Measurements from ENCODE around the gene DENND1A.

The DENND1A gene

DNA sequence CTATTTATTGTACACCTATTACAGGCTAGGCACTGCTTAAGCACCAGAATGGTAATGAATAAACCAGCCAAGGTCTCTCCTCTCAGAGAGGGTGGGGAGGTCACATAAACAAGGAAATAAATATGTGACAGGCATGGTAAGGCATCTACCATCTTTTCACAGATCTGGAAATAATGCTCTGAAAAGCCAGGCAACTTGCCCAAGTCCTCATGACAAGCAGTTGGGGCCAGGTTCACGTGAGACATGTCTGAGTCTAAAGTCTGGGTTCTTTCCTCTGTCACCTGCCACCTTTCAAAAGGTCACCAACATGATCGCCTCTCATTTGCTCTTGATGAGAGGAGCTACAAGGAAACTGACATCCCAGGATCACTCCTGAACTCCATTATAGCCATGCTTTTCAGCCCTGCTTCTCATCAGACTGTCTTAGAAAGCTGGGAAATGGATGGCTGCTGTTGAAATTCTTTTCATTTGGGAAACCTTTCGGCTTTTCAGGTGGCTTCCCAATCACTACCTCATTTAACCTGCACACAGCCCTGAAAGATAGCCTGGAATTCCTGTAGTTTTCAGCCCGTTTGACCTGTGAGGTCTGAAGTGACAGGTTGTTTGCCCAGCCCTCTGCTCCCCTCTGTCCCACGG lies 450.8 kb downstream of the DENND1A start:
- DNase-seq = no peak

DNA sequence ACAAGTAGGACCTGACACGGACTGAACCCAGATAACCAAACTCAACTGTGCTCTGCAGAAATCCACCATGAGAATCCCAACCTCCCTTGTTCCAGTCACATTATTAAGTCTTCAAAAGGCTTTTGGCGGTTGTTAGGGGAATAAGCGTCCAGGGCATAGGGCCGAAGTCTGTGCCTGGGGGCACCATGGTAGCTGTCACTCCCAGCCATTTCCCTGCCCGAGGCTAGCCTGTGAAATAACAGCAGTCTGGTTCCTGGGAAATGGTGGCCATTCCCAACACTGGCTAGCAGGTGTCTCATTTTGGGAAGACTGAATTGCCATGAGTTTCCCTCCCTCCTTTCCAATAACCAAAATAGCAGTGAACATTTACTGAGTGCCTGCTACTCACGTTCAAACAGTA lies 451.8 kb downstream of the DENND1A start:
- no peak for DNase-seq

DNA sequence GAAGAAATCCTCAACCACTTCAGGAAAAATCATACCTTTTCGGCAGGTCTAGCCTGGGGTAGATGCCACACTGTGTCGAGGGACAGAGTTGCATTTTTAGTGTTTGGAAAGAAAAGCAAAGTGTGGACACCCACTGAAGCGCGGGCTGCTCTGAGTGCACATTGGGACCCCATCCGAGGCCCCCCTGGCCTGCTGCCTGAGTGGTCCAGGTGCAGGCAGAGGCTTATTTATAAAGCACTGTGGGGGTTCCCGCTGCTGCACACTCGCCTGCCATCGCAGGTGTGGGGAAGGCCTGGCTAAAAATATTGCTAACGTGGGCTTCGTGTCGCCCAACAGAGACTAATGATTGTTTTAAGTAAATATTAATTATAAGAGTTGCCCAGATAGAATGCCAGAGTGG lies 454.5 kb downstream of the DENND1A start:
- DNase-seq = no peak

DNA sequence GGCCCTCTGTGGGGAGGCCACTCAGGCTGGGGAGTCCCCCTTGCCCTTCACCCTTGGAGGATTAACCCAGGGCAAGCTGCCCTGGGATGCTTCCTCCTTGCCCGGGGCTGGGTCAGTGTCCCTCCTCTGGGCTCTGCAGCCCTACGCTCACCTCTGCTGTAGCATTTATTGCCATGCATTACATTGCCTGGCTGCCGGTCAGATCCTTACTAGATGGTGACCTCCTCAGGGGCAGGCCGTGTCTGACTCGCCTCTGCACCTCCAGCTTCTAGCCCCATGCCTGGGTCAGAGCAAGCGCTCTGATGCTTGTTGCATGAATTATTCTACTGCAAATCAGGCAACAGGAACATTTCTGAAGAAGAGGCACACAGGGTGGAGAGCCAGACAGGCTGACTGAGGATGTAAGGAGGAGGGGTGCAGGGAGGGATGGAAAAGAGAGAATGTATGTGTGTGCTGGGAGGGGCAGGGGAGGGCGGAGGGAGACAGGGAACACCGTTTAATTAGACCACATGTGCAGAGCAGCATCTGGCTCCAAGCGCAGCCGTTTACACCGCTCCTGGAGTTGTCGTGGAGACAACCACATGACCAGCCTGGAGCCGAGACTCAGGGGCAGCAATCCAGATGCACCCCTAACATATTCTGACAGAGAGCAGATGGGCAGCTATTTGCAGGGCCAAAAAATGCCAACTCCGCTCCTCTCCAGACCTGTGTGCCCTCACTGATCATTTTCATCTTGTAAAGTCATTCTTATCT lies 456.9 kb downstream of the DENND1A start:
- peak in 1 of 2 experiments; percentile 36 for DNase-seq

DNA sequence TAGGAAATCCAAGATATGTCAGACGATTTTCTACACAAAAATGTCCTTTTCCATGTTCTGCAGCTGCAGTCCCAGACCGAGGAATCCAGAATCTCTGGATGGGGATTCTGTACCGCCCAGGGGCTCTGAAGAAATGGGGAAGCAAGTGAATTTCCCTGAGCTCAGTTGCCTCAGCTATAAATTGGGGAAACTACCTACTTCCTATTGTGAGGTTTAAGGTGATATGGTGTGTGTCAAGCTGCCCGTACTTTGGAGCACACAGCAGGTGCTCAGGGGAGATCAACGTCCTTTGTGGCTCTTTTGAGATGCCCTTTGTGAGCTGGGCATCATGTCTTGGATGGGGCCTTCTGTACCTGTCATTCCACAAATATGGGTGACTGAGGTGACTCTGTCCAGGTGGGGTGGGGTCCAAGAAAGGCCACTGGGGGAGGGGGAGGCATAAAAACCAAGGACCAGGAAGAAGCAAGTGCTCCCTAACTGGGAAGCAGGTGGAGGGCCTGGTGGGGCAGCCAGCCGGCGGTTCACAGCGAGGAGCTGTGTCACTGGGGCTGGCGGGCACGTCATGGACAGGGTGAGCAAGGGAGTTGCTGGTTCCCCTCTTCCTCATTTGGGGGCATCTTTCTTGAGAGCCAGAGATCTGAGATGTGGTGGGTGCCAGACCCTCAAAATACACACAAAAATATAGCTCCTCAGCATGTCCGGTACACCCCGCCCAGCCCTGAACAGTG lies 457.9 kb downstream of the DENND1A start:
- no peak for DNase-seq

DNA sequence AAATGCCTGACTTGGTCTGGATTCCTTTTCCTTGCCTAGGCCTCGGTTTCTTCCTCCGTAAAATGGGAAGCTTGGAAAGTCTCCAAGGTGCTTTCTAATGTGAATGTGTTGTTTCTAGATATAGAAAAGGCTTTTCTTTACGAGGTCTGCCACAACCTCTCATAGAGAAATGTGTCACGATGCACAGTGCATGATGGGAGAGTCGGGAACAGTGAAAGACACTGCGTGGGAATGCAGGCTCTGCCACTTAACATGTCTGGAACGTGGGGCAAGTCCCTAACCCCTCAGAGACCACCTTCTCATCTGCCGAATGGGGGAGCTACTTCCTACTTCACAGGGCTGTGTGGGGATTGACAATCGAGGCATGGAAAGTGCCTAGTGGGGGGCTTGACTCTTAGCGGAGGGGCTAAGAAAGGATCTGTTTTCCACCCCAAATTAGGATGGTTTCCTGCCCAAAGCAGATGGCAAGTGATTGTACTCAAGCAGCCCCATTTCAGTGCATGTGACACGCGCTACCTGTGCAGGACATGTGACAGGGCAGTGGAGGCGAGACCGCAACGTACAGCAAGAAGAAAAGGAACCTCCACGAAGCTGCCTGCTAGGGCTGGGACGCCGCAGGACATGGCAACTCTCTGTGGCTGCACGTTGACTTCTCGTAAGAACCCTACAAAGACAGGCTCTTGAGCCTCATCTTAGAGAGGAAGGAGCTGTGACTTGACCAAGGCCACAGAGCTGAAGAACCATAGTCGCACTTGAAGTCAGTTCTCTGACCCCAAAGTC lies 458.7 kb downstream of the DENND1A start:
- no peak for DNase-seq

DNA sequence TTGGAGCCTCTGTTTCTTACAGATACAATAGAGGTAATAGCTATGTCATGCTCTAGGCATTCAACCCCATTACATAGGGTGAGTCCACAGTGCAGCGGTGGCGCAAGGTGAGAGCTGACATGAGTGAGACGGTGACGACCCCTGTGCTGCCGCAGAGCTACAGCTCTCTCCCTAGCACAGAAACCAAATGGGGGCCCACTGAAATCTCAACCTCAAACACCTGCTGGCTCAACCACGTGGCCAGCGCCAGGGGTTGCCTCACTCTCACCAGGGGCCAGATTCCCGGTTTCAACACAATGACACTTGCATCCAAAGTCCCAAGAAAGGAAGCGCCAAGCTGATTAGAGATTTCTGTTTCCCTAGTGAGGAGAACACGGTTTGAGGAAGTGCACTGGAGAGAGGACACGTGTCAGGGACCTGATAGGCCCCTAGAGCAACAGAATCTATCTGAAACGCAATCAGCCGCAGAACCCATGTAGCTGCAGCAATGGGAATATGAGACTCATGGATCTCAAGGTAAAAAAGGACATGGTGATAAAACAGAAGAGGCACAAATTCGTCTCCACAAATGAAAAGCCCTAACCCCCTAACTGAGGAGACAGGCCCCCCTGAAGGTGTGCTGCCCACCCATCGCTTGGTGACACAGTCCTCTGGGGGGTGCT lies 459.7 kb downstream of the DENND1A start:
- DNase-seq = no peak

DNA sequence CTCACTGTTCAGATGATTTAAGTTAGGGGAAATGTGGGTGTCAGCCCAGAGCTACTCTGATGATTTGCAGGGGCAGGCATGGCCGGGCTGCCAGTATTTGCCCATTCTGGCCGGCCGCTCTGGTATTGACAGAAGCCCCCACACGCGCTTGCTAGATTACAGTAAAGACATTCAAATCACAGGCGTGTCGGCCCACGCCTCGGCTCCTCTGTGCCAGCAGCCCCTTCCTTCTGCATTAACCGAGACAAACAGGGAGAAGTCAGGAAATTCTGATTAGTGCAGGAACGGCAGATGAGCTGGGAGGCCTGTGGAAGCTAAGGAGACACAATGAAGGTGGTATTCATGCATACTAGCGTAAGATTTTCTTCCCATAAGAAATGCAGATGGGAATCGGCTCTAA lies 460.6 kb downstream of the DENND1A start:
- no peak for DNase-seq

DNA sequence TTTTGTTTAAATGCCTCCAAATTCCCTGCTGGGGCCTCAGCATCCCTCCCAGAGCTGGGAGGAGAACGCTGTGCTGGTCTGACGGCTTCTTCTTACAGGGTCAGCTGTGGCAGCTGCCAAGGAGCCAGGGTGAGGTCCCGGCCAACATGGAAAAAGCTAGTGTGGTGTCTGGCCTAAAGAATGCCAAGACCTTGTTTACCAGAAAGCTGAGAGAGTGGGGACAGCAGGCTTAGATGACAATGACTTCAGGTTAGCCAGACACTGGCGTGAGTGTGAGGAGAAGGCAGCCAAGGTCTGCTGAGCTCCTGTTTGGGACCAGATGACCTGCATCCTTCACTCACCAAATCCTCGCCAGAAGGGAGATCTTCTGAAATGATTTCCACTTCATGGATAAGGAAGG lies 461.4 kb downstream of the DENND1A start:
- DNase-seq = no peak

DNA sequence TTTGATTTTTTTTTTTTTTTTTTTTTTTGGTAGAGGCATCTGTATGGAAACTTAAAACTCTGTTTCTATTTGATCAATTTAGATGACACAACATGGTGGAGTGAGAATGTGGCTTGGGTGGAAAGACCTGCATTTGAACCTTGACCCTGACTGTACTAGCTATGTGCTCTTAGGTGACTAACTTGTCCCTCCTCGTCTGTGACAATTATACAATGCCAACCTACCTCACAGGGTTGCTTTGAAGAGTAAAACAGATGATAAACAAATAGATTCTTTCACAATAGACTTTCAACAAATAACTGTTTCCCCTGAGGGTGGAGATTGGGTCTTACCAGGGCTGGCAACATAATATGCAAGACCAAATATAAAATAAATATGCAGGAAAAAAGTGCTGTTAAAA lies 464.6 kb downstream of the DENND1A start:
- DNase-seq = no peak

DNA sequence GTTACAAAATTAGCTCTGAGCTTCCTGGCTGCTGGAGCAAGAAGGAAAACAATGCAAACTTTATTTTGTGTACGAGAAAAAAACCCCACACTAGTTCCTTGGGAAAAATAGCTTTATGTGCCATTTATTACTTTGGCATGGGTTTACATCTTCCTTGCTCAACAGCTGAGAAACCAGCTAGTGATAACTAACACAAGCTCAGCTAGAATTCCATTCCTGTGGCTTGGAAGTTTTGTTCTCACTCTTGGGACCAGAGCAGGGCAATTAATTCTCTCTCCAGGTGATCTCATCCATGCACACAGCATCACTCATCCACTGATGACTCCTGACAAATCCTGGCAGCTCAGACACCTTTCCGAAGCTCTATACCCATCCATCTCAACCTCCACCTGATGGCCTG lies 469.8 kb downstream of the DENND1A start:
- no peak for DNase-seq

DNA sequence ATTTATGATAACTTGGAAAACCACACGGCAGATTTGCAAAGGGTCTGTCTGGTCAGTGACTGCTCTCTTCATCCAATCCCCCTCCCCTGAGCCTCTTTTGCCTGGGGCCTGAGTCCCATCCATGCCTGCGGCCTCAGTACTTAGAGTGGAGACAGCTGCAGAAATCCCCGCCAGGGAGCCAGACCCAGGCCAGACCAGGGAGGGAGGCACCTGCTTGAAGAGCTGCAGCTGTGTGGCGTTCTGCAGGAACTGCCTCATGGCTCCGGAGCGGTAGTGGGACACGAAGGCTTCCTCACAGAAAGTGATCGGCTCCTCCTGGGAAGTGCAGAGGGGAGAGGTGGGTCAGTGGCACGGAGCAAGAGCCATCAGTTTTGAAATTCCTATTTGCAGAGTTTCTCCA lies 472.3 kb downstream of the DENND1A start:
- no peak for DNase-seq

DNA sequence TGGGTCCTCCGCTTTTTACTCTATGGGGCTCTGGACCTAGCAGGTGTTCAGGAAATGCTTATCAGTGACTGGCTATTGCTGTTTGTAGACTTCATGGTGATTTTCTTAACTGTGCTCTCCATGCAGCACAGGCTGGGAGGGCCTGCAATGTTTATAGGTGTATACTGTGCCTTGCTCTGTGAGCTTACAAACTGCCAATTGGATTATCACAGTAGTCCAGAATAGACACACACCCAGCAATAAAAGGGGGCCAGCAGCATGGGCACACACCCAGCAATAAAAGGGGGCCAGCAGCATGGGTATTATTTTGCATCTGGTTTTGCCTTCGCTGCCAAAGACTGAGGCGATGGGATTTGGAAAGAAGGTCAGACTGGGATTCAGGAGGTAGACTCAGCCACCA lies 473.9 kb downstream of the DENND1A start:
- DNase-seq = no peak

DNA sequence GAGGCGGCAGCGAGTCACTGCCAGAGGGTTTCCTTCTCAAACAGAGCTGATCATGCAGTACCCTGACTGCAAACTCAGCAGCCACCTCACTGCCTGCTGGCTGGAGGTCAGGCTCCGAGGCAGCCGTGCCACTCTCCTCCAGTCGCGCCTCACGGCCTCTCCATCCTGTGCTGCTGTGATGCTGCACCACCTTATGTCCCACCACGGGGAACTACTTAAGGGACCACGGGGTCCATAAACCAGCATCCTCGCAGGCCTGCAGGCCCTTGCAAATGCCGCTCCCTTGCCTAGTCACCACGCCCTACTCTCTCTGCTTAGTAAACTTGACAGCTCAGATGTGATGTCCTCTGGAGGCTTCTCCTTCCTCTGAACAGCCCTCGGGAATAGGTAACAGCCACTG lies 474.7 kb downstream of the DENND1A start:
- DNase-seq = no peak

DNA sequence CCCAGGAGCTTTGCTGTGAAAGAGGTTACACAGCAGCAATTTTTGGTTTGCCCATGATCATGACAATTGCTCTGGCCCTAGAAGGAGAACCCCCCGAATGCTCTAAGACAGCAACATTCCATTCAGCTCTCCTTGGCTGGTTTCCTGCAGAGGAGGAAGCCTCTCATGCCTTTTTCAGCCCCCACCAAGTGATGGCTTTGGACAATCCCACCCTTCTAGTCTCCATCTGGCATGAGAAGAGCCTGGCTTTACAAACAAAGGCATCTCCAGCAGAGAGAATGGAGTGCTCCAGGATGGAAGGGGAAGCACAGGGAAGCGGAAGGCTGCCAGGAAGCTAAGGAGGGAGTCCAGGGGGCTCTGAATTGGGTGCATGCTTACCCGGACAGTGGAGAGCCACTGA lies 475.6 kb downstream of the DENND1A start:
- DNase-seq = no peak

DNA sequence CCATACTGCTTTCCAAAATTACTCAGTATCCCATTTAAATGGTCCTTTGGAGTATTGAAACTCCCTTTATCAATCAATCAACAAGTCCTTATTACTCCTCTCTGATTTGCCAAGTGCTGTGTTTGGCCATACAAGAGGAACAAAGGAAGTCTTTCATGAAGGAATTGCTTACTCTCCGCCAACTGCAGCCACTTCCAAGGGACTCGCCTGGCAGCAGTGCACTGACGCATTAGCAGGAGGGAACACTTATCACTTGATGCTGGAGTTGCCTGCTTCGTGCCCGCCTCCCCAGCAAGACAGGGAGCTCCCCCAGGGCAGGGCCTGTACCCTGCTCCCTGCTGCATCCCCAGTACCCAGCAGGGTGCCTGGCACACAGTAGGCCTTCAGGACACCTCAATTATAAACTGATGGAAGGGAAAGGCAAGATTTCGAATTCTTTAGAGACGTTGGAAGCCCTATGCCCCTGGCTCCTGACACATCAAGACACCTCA lies 476.1 kb downstream of the DENND1A start:
- DNase-seq = peak in 1 of 2 experiments; percentile 1

DNA sequence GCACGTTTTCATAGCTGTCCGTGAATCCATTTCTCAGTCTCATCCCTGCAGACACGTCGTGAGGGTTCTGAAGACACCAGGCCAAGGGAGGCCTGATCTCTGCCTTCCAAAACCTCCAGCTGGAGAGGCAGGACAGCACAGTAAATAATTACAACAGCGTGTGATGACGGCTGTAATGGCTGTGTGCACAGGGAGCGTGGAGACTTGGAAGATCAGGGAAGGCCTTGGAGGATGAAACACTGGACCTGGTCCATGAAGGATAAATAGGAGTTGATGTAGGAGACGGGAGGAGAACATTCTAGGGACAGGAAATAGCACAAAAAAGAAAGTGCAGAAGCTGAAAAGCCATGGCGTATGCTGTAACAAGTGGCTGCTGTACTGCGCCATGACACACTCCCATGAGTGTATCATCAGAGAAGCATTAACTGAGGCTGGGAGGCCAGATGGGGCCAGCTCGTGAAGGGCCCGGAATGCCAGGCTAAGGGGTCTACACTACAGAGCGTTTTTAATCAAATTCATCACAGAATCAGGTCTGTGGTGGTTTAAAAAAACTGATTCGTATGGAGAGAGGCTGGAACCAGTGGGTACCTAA lies 476.8 kb downstream of the DENND1A start:
- no peak for DNase-seq

DNA sequence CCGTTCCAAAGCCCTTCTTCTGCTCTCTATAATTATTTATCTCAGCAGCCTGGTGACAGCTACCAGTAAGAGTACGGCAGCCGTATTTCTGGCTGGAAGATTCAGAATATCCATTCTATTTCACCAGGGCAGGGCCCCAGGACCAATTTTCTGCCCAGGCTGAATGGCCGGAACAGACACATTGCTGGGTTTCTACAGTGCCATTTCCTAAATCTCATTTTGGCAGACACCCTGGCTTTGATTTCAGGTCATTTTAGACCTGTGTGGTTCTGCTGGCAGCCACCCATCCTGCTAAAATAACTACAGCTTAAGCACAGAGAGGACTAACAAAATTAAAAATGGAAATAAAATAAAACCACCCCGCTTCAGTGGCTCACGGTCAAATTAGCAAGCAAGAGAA lies 478.9 kb downstream of the DENND1A start:
- no peak for DNase-seq

DNA sequence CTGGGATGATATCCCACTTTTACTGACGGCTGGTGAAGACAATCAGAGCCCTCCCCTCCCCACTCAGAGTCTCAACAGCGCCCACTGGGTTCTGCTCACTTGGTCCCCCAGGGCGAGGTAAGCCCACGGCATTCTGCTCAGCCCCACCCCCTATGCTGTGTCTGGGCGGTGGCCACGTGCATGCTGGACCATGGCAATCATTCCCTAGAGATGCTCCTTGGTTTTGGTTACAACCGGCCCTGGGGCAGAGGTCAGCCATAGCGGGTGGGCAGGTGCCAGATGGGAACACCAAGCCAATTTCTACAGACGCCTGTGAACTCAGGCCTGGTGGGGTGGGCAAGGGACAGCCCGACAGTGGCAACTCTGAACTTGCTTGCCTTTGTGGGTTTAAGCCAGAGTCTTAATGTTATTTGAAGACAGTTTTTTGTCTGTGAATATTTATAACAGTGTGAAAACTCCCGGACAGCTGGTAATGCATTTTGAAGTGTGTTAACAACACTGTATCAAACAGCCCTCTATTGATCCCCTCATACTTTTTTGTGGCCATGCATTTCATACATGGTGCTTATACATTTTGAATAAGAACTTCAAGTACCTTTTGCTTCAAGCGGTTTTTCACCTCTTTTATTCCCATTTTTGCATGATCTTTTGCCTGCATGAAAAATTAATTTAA lies 479.7 kb downstream of the DENND1A start:
- DNase-seq = no peak

DNA sequence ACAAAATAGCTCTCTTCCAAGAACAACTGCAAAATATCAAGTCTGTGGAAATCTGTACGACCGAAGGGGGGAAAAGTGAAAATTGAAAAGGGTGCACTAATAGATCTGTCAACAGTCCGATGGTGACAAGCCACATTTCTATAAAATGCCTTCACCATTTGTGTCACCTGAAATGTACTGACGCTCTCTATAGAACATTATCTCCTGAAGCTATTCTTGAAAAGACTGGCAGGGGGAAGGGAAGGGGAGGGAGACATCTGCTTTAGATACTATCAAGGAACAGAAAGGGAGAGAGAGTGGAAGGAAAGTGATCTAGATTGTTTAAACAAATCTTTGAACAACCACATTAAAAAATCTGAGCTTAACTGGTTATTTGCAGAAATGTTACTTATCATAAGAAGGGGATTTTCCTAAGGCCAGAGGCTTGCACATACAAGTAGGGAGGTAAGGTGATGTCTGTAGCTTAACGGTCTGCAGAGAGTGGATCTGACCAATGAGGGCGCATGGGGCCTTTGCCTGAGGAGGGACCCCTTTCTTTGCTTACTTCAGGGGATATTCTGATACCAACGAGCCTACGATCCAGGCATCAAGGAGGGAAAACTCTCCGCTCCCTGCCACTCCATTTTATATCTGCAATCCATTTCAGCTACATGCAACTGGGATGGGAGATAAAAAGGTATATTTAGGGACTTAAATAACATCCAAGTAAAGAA lies 481.8 kb downstream of the DENND1A start:
- no peak for DNase-seq

Measured in NCI-H446 (cell line).